Measurements from ENCODE around the gene MYEF2.

The MYEF2 gene

GRCh38 chr15:48086133-48086532 lies 92.0 kb downstream of the MYEF2 start:
- no peak for DNase-seq

GRCh38 chr15:48085591-48085930 lies 92.5 kb downstream of the MYEF2 start:
- peak; percentile 87 for DNase-seq

DNA sequence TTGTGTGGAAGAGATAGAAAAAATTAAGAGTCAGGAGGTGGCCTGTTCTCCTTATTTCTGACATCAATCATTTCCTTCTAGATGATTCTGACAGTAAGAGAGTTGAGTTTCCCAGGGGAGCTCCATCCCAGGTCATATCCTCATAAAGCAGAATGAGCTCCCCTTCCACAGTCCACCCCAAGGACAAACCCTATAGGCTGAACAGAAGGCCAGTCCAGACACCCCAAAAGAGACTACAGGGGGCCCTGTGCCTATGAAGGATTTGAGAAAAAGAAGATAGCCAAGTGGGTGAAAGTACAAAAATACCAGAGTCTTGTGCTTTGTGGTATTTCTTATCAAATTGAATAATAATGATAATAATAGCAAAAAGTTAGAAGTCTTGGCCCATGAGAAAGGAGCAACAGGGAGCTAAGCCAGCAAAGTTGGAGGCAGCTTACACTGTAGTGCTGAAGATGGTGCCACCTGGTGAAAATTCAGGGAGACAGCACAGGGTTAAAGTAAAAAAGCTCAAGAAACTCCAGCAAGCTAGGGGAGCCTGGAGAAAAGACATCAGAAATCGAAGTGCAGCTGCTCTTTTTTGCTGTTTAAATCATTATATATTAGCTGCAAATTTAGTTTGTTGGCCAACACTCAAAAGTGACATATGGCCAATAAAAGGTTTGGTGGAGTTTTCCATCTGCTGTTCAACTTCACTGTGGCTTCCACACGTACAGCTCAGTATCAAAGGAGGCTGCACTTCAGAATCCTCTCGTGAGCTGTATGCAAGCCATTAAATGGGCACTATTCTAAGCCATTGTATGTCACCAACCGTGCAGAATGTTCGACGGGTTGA lies 93.1 kb downstream of the MYEF2 start:
- peak; percentile 55 for DNase-seq

All from left hindlimb (tissue), 1 donor.